Raji (cell line): ENCODE results near the gene KLHL11.

ENCODE experiments used
- POLR2A ChIP-seq: IDR thresholded peaks from 2 replicates; pipeline ENCODE4 v1.6.1; 2011; ENCODE audit warnings: low read depth, low read length, control low read depth; ENCODE audit not compliant: insufficient read depth

The KLHL11 gene

DNA sequence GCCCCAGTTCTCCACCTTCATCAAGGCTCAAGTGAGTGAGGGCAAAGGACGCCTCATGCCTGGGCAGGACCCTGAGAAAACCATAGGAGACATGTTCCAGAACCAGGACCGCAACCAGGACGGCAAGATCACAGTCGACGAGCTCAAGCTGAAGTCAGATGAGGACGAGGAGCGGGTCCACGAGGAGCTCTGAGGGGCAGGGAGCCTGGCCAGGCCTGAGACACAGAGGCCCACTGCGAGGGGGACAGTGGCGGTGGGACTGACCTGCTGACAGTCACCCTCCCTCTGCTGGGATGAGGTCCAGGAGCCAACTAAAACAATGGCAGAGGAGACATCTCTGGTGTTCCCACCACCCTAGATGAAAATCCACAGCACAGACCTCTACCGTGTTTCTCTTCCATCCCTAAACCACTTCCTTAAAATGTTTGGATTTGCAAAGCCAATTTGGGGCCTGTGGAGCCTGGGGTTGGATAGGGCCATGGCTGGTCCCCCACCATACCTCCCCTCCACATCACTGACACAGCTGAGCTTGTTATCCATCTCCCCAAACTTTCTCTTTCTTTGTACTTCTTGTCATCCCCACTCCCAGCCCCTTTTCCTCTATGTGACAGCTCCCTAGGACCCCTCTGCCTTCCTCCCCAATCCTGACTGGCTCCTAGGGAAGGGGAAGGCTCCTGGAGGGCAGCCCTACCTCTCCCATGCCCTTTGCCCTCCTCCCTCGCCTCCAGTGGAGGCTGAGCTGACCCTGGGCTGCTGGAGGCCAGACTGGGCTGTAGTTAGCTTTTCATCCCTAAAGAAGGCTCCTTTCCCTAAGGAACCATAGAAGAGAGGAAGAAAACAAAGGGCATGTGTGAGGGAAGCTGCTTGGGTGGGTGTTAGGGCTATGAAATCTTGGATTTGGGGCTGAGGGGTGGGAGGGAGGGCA, 42.7 kb downstream of the KLHL11 start:
- TF ChIP-seq POLR2A, result no peak

DNA sequence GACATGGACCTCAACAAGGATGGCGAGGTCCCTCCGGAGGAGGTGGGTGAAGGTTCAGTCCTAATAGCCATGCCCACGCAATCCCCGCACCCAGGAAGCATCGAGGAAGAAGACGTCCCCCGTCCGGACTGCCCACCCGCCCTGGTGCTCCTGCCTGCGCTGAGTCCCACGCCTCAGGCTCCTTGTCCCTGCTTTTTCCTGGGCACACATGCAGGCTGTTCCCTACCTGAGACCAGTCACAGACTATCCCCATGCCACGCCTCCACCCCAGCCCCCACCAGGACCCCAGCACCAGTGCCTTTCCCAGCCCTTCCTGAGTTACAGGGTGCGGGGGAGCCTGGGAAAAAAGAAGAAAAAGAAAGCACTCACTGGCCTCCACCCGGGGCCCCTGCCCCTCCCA, 43.4 kb downstream of the KLHL11 start:
- TF ChIP-seq POLR2A, result no peak

DNA sequence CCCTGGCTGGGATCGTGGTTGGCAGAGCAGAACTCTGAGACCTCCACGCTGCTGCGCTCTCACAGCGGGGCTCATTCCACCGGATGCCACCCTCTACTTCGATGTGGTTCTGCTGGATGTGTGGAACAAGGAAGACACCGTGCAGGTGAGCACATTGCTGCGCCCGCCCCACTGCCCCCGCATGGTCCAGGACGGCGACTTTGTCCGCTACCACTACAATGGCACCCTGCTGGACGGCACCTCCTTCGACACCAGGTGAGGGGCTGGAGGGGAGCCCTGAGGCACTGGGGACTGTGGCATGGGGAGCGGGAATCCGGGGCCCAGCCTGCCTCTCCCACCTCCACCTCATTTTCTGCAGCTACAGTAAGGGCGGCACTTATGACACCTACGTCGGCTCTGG, 47.2 kb downstream of the KLHL11 start:
- no peak for TF ChIP-seq POLR2A

DNA sequence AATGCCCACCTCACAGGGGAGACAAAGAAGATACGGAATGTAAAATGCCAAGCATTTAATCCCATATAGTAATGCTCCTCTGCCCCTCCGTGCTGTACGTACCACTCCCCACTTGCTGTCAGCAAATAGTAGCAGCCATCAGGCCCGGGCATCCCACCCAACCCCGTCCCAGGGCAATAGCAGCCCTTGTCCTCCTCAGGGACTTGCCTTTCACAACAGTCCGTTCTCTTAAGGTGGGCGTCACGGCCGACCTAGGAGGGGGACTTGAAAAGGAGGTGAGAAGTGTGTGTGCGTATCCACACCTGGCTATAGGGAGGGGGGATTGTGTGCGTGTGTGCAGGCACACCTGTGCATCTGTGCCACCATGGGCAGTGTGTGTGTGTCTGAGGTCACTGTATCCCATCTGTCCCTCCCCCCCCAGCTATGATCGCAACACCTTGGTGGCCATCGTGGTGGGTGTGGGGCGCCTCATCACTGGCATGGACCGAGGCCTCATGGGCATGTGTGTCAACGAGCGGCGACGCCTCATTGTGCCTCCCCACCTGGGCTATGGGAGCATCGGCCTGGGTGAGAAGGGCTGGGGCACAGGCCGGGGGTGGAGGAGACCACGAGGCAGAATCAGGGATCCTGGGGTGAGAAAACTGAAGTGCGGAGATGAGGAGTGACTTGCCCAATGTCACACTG, 48.4 kb downstream of the KLHL11 start:
- TF ChIP-seq POLR2A, result no peak

DNA sequence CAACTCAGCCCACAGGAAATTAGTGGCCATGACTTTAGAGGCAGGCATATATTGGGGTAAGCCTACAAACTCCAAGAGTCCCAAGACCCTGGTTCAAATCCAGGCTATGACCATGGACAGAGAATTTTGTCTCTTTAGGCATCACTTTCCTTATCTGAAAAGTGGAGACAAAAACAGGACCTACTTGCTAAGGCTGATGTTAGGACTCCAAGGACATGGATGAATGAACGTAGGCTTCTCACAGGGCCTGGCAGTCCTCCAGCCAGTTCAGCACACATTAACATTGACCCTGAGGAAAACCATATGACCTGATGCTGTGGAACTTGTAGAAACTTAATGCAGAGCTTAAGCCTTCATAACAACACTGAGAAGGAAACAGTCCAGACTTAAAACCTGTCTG, 51.0 kb downstream of the KLHL11 start:
- TF ChIP-seq POLR2A, result no peak

DNA sequence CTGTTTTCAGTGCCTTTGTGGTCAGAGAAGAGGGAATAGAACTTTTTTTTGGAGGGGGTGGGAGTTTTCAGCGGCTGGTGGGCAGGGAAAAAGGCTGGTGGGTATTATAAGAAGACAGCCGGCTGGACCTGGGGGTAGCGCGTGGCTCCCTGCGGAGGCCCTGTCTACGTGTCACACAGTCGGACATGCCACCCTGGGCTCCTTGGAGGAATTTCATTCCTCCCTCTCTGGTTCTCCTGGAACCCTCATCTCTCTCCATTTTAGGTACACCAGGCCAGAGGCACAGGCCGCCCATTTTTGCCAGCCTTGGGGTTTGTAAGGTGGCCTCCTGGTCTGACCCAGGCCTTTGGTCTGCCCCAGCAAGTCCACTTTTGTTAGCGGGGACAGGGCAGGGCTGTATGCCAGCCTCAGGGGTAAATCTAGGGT, 51.5 kb downstream of the KLHL11 start:
- no peak for TF ChIP-seq POLR2A

DNA sequence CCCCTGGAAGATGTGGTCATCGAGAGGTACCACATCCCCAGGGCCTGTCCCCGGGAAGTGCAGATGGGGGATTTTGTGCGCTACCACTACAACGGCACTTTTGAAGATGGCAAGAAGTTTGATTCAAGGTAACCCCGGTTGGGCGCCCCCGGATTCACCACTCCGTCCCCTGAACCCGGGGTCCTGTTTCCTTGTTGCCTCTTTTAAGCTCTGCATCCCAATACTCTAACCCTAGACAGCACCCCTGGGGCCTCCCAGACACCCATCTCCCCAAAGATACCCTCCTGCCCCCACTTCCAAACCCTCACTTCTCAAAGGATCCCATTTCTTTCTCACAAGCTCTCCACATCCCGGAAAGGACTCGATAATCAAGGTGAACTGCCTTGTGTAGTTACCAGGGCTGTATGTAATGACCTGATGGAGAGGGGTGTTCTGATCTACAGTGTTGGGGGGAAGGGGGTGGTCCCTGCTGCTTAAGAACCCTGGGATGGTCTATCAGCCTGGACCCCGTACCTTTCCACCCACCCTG, 52.0 kb downstream of the KLHL11 start:
- TF ChIP-seq POLR2A, result no peak

DNA sequence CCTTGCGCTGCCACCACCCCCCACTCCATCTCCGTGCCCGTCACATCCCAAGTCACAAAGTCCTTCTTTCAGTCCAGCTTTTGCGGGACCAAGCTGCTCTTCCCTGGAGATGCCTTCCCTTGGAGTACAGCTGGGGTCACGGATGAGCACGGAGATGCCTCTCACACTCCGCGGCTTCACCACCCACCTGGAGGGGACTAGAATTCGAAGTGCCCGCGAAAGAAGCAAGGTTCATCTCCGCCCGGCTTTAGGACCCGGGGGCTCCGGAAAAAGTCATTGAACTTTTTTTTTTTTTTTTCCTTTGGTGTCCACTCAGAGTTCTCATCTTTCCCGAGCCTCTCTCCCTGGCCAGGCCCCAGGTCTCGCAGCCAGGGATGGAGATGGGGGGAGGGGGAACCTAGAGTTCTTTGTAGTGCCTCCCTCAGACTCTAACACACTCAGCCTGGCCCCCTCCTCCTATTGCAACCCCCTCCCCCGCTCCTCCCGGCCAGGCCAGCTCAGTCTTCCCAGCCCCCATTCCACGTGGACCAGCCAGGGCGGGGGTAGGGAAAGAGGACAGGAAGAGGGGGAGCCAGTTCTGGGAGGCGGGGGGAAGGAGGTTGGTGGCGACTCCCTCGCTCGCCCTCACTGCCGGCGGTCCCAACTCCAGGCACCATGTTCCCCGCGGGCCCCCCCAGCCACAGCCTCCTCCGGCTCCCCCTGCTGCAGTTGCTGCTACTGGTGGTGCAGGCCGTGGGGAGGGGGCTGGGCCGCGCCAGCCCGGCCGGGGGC, 52.7 kb downstream of the KLHL11 start, which contains the start of gene FKBP10:
Gene FKBP10 (plus strand): TSS at position 624 of the 771 bp plus-strand sequence. CDS start 31 bp downstream, at position 655.
- TF ChIP-seq POLR2A, result no peak

DNA sequence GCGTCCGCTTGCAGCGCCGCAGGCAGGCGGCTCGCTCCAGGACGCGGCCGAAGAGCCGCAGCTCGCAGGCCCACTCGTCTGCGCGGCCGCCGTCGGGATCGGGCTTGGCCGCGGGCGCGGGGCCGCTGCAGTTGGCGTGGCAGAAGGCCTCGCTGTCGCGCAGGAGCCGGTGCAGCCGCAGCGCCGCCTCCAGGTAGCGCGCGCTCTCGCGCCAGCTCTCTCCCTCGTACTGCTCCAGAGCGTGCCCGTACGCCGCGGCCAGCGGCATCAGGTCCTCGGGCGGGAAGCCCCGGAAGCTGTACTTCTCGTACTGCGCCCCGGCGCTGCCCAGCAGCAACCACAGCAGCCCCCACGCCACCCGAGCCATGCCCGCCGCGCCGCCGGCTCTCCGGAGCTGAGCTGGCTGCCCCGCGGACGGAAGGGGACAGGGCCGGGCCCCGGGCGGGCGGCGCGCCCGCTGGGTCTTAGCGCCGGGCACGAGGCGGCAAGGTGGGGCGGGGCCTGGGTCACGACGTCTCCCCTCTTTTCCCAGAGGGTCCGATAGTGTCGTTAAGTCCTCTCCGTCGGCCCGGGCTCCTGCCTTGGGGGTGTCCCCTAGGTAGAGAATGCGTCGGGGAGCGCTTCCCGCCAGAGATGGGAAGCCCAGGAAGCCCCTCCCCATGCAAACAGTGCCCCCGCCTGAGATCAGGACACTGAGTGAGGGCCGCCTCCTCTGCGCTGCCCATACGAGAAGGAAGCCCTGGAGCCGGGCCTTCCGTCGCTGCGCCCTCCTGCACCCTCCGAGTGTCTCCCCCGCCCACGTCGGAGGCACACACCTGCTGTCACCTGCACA, 53.5 kb downstream of the KLHL11 start, which contains the start of gene P3H4:
Gene P3H4 (minus strand): TSS at position 401 of the 832 bp plus-strand sequence. CDS start 34 bp downstream, at position 367.
- no peak for TF ChIP-seq POLR2A

DNA sequence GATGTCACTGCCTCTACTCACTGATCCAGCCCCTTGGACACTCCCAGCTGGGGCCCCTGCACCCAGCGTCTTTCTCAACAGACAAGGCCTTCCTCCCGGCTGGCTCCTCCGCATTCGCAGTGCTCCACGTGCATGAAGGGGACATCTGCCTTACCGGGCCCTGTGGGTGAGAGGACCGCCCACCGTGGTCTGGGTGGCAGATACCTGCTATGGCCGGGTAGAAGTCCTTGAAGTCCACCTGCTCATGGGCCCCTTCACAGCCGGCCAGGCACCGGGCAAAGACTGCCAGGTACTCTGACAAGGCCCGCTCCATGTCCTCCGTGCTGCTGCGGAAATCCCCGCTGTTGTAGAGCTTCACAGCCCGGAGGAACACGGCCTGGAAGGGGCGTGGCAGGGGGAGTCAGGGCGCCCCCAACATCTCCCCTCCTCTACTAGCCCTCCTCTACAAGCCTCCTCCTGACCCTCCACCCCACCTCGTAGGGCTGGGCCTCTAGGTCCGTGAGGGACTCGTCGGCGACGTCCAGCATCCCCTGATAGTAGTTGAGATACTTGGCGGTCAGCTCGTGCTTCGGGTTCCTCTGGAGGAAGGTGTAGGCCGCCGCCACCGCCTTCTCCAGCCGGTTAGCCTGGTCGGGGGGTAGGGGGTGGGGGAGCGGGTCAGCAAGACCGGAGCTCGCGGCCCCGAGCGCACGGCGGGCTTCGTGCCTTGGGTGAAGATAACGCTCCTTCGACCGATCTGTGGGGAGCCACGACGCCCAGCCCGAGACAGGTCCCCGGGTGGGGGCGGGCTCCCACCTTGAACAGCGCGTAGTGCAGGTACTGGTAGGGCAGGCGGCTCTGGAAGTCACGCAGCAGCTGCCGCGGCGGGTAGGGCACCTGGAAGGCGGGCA, 54.3 kb downstream of the KLHL11 start:
- TF ChIP-seq POLR2A, result no peak

DNA sequence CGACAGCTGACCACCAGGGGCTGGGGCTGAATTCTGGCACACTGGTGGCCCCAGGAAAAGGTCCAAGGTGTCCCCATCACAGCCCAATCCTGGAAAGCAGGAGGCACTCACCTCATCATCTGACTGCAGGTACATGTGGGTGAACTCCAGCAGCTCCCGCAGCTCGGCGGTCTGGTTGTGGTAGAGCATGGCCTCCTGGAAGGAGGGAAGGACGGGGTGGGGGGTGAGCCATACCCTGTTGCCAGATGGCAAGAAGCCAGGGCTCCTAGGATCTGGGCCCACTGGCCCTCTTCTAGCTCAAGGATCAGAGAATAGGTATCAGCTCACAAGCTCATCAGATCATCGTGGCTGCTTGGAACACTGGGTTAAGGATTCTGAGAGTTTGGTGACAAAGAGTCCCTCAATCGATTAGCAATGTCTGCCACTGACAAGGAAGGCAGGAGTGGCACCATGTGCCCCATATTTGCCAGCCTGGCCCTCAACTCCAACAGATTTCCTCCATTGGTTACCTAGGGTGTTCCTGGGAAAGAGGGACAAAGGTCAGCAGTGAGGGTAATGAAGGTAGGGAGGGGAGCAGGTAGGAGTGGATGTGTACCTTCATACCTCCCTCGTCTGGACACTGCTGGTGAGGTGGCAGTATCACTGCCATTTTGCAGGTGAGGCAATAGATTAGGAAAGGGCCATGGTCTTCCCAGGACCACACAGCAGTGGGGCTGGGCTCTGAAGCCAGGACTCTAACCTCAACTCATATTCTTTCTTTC, 58.4 kb downstream of the KLHL11 start:
- TF ChIP-seq POLR2A, result no peak
